A549 treated with CORT108297 at 1 μM for 4 hours (cell line): ENCODE measurements around the gene EGLN3. TPM values are rescaled to one million over a fixed set of nuclear protein-coding genes. Genes with fewer than 3 reads are reported as not detected.

ENCODE experiments used
- total RNA-seq: library from RNA; stranded (reverse); fragments of 200-300 nt; extraction: Qiagen RNA extraction; gene quantifications from 5 replicates; pipeline ENCODE4 v1.2.3, GENCODE V29; 2022

EGLN3 gene
- 3.5 to 4.6 TPM (median 4.4 TPM) in 5 replicates for total RNA-seq

DNA sequence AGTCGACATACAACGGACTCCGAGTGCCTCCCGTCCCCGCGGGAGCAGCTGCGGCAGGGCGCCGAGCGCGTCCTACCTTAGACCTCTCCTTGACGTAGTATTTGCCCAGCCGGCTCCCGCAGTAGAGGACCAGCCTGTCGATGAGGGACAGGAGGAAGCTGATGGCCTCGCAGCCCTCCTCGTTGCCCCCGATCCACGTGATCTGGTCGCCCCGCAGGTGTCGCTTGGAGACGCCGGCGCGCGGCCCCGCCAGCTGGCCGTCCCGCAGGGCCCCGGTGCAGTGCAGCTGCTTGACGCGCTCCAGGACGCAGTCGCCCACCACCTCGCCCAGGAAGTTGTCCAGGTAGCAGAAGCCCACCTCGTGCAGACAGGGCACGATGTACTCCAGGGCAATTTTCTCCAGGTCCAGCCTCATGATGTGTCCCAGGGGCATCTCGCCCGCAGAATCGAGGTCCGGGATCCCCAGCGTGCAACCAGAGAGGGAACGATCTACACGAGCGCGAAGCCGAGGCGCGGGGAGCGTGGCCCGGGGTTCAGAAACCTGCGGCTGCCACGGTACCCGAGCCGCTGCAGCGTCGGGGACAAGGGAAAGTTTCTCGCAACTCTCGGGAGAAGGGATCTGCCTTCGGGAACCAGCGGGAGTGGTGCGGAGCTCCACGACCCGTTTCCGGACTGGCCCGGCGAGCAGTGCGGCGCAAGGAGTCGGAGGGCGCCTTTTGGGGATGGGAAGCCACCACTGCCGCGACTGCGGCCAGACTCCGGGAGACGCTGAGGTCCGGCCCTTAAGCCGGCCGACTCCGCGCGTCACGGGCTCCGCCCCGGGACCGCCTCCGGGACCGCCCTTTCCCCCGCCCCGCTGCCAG lies at the start of gene EGLN3:
TSS of gene EGLN3 (minus strand) at position 755 of the 863 bp plus-strand sequence. CDS start at position 433, 322 bp downstream.

